A549 (cell line): ENCODE measurements around the gene OR4F6. TPM values are rescaled to one million over a fixed set of nuclear protein-coding genes. Genes with fewer than 3 reads are reported as not detected.
"Not testable (repeated sequence)": the region's sequence is repeated elsewhere in the genome, so short reads cannot be mapped to it uniquely, and the experiment has no call there.

ENCODE experiments used
- ATAC-seq, 2 experiments: fragments of 200-7000 bp in 1 of 2; fragments of >200 bp in 1 of 2; cut with Nextera tagmentation in 1 of 2; cut with Tn5 transposase in 1 of 2; 3 replicates each; pipeline versions ENCODE4 v1.8.0 to v1.9.1; 2018 to 2020; ENCODE audit warnings: mild to moderate bottlenecking in 1 of 2, moderate library complexity in 1 of 2
- CTCF ChIA-PET: fragments of 300-600 bp; sonication (Branson Sonifier 250); formaldehyde crosslinking; extraction: SDS; loops from one replicate; lab custom pipeline; 2021; ENCODE audit warnings: antibody characterized with exemption, inconsistent platforms; lab: Yijun Ruan, JAX
- POLR2A ChIA-PET: fragments of 350-600 bp; formaldehyde crosslinking; extraction: SDS; loops from one replicate; lab custom pipeline; 2021; ENCODE audit warnings: antibody characterized with exemption, inconsistent platforms; lab: Yijun Ruan, JAX
- DNase-seq, 2 experiments: peaks; one replicate each; pipeline versions ENCODE4 v3.0.0 to v3.0.0-alpha.2; 2011 to 2016; ENCODE audit warnings: low read depth in 1 of 2, low spot score in 1 of 2
- FAIRE-seq: peaks from 2 replicates; lab custom pipeline; 2011; peaks lifted over from hg19 to GRCh38; lab: Jason Lieb, UNC
- H3K27ac ChIP-seq, 2 experiments: fragments of >200 bp; sonication (Bioruptor Twin); formaldehyde crosslinking; 3 replicates each; pipeline ENCODE4 v1.5.1; 2016 to 2017
- H3K4me1 ChIP-seq: fragments of >200 bp; sonication (Bioruptor Twin); formaldehyde crosslinking; 3 replicates; pipeline ENCODE4 v1.6.1; 2016
- H3K4me2 ChIP-seq: fragments of >200 bp; sonication (Bioruptor Twin); formaldehyde crosslinking; 3 replicates; pipeline ENCODE4 v1.6.1; 2016
- H3K4me3 ChIP-seq: fragments of >200 bp; sonication (Bioruptor Twin); formaldehyde crosslinking; 3 replicates; pipeline ENCODE4 v1.5.1; 2016
- H3K9me3 ChIP-seq: fragments of >200 bp; sonication (Bioruptor Twin); formaldehyde crosslinking; 3 replicates; pipeline ENCODE4 v1.6.1; 2016
- BHLHE40 ChIP-seq: IDR thresholded peaks from 2 replicates; pipeline ENCODE4 v1.6.1; 2012; ENCODE audit warnings: low read depth, low read length, inconsistent platforms
- CHD2 ChIP-seq: fragments of 150-350 bp; IDR thresholded peaks from 2 replicates; pipeline ENCODE4 v1.6.1; 2014; ENCODE audit warnings: low read length; ENCODE audit not compliant: partially characterized antibody
- EHMT2 ChIP-seq: fragments of 200-600 bp; sonication (generic); IDR thresholded peaks from 2 replicates; pipeline ENCODE4 v1.6.1; 2016; ENCODE audit warnings: antibody characterized with exemption, low read depth, mild to moderate bottlenecking, moderate library complexity
- EP300 ChIP-seq, 2 experiments: fragments of >200 bp; sonication (Bioruptor Twin); formaldehyde crosslinking; IDR thresholded peaks; 2 replicates in 1 of 2; 3 replicates in 1 of 2; pipeline ENCODE4 v1.6.1; 2016 to 2017
- HOXB5 ChIP-seq: fragments of 250-450 bp; sonication (Bioruptor Pico); IDR thresholded peaks from 2 replicates; pipeline ENCODE4 v1.5.0; 2020; ENCODE audit warnings: mild to moderate bottlenecking, moderate library complexity
- KDM1A ChIP-seq: fragments of 200-600 bp; sonication (generic); IDR thresholded peaks from 2 replicates; pipeline ENCODE4 v1.6.1; 2016; ENCODE audit warnings: low read depth, mild to moderate bottlenecking
- KDM5A ChIP-seq: fragments of 200-600 bp; sonication (generic); IDR thresholded peaks from 2 replicates; pipeline ENCODE4 v1.6.1; 2016; ENCODE audit warnings: antibody characterized with exemption, mild to moderate bottlenecking
- MAFK ChIP-seq: fragments of 450-650 bp; IDR thresholded peaks from 2 replicates; pipeline ENCODE4 v1.6.1; 2014; ENCODE audit not compliant: partially characterized antibody
- NPAS2 ChIP-seq: fragments of 250-450 bp; sonication (Bioruptor Pico); IDR thresholded peaks from 2 replicates; pipeline ENCODE4 v1.8.0; 2022; ENCODE audit warnings: mild to moderate bottlenecking, moderate library complexity, borderline replicate concordance
- RARB ChIP-seq: fragments of 250-450 bp; sonication (Bioruptor Pico); IDR thresholded peaks from 2 replicates; pipeline ENCODE4 v1.8.0; 2021; ENCODE audit warnings: mild to moderate bottlenecking, moderate library complexity
- RNF2 ChIP-seq: fragments of 200-600 bp; sonication (generic); IDR thresholded peaks from 2 replicates; pipeline ENCODE4 v1.6.1; 2016; ENCODE audit warnings: low read depth, mild to moderate bottlenecking, antibody characterized with exemption, moderate library complexity, borderline replicate concordance
- ZFP36 ChIP-seq: fragments of 450-650 bp; IDR thresholded peaks from 2 replicates; pipeline ENCODE4 v1.6.1; 2014; ENCODE audit warnings: borderline replicate concordance; ENCODE audit not compliant: partially characterized antibody
- ZSCAN20 ChIP-seq: fragments of 250-450 bp; sonication (Bioruptor Pico); IDR thresholded peaks from 2 replicates; pipeline ENCODE4 v1.8.0; 2022; ENCODE audit warnings: mild to moderate bottlenecking, moderate library complexity
- WGBS: methylation state at CpG from one replicate; pipeline ENCODE4 v1.1.6; 2017; ENCODE audit errors: missing lambda C conversion rate; 5-methylcytosine and 5-hydroxymethylcytosine counted together
- polyA minus RNA-seq: library from RNA; depleted of rRNA, polyadenylated mRNA; stranded (reverse); fragments of >200 nt; gene quantifications from 2 replicates; pipeline ENCODE4 v1.2.3, GENCODE V29; 2011; rRNA and poly(A)+ RNA removed
- polyA plus RNA-seq, 4 experiments: library from polyadenylated mRNA; depleted of rRNA in 3 of 4; stranded (reverse); fragments of >200 nt; fragmentation: RNase III in 1 of 4; extraction: RNeasy Plus Mini Kit Qiagen cat#74134 plus additional on column Dnase treatment in 1 of 4; gene quantifications; 2 replicates in 3 of 4; 3 replicates in 1 of 4; pipeline ENCODE4 v1.2.3, GENCODE V29; 2011 to 2017
- TF ChIP-seq, protein P1 (sequence below): fragments of >200 bp; sonication (Bioruptor Twin); formaldehyde crosslinking; IDR thresholded peaks from 2 replicates; pipeline ENCODE4 v1.6.1; 2016
- TF ChIP-seq, protein P2 (sequence below): fragments of 150-350 bp; IDR thresholded peaks from 2 replicates; pipeline ENCODE4 v1.6.1; 2014; ENCODE audit warnings: low read depth, mild to moderate bottlenecking, low read length

Gene OR4F6, protein sequence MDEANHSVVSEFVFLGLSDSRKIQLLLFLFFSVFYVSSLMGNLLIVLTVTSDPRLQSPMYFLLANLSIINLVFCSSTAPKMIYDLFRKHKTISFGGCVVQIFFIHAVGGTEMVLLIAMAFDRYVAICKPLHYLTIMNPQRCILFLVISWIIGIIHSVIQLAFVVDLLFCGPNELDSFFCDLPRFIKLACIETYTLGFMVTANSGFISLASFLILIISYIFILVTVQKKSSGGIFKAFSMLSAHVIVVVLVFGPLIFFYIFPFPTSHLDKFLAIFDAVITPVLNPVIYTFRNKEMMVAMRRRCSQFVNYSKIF
- polyA plus RNA-seq (2011; rRNA removed) (not detected in 2 replicates), polyA plus RNA-seq (2017; fragmentation: RNase III; extraction: RNeasy Plus Mini Kit Qiagen cat#74134 plus additional on column Dnase treatment) (not detected in 3 replicates), polyA minus RNA-seq (not detected in 2 replicates)
- polyA plus RNA-seq (2012; cell fraction: cytosol; rRNA removed), result not detected in 2 replicates
- polyA plus RNA-seq (2012; cell fraction: nucleus; rRNA removed), result not detected in 2 replicates

DNA sequence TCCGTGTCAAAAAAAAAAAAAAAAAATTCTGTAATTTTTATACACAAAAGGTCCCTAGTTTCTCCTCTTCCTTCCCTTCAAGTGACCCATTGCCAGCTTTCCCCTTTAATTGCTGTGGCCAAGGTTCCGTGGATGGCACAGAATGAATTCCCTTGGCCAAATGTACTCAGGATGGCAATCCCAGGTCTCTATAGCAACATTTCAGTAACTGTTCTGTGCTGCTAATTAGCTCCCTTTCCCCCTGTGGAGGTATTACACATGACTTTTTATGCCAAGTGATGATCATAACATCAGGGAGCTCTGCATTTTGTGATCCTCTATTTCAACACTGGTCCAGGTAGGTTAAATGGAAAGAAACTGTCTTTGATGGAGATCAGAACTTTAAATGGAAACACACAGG lies at the start of gene OR4F6:
OR4F6 (plus strand) TSS at position 301 of the 400 bp plus-strand sequence. CDS start 2,211 bp downstream, outside the sequence.
- no peak within 1 kb of the TSS for H3K27ac ChIP-seq
- no peaks in the 10 kb centered on the region for H3K9me3 ChIP-seq
- ATAC-seq, result no peak
- DNase-seq, result no peak
- H3K4me2 ChIP-seq, result no peak within 1 kb of the TSS
- TF ChIP-seq HOXB5 (CRISPR knock-in tag) (no peak), ZSCAN20 (CRISPR knock-in tag) (no peak), CHD2 (no peak), KDM5A (no peak), RARB (no peak), NPAS2 (no peak), BHLHE40 (no peak)
- H3K4me1 ChIP-seq, result no peaks in the 10 kb centered on the region
- WGBS, result 54% methylated on average over 2 of the region's 2 CpGs
- ChIA-PET CTCF (interaction anchor here (1.3 kb wide), 1 partner anchor 32 kb away, joined by 3 read pairs; no protein-coding TSS in a partner anchor), POLR2A (no interaction called here)
- no peak within 1 kb of the TSS for H3K4me3 ChIP-seq
- FAIRE-seq, result no peak

DNA sequence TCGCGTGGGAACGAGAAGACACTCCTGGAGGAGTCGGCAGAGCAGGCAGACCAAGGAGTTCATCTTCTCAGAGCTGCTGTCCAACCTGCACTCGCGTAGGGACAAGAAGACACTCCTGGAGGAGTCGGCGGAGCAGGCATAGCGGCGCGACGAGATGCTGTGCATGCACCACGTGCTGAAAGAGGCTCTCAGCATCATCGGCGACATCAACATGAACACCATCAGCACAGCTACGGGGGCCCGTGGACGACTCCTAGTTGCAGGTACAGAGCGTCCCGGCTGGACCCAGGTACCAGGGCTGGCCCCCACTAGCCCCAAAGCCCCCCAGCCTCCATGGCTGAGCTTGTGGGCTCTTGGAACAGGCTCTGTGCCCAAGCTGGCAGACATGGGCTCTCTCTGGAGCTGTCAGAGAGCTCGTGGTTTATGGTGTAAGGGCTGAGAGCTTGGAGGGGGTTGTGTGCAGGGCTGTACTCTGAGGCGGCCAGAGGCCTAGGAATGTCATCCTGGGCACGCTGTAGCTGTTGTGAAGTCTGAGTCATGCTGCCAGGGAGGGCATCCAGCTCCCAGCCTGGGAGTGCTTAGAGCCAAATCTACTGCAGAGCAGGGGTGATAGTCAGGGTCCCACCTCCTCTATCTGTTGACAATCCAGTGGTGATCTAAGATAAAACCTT lies 38.5 kb upstream of the OR4F6 start:
- H3K4me1 ChIP-seq, POLR2A ChIA-PET, H3K9me3 ChIP-seq, H3K4me3 ChIP-seq, FAIRE-seq, H3K27ac ChIP-seq, DNase-seq, CTCF ChIA-PET, H3K4me2 ChIP-seq: not testable (repeated sequence)
- peak; percentile 70 to 78 for ATAC-seq
- WGBS, result 43% methylated on average over 23 of the region's 23 CpGs

DNA sequence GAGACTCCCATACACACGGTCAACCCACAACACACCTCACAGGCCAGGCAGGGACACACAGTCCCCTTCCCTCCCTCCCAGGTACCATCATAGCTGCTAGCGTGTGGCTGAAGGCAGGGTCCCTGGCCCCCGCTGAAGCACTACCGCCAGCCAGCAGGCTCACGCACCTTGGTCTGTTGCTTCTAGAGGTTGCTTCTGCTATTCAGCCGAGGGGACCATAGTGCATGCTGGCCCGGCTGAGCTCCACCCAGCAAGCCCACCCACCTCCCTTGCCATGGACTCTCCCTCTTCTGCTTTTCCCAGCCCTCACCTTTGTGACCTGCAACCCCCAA lies 38.0 kb upstream of the OR4F6 start:
- DNase-seq, H3K4me1 ChIP-seq, ATAC-seq, POLR2A ChIA-PET, FAIRE-seq, H3K27ac ChIP-seq, H3K4me3 ChIP-seq, CTCF ChIA-PET, H3K9me3 ChIP-seq, H3K4me2 ChIP-seq: not testable (repeated sequence)
- WGBS, result 70% methylated on average over 6 of the region's 7 CpGs

DNA sequence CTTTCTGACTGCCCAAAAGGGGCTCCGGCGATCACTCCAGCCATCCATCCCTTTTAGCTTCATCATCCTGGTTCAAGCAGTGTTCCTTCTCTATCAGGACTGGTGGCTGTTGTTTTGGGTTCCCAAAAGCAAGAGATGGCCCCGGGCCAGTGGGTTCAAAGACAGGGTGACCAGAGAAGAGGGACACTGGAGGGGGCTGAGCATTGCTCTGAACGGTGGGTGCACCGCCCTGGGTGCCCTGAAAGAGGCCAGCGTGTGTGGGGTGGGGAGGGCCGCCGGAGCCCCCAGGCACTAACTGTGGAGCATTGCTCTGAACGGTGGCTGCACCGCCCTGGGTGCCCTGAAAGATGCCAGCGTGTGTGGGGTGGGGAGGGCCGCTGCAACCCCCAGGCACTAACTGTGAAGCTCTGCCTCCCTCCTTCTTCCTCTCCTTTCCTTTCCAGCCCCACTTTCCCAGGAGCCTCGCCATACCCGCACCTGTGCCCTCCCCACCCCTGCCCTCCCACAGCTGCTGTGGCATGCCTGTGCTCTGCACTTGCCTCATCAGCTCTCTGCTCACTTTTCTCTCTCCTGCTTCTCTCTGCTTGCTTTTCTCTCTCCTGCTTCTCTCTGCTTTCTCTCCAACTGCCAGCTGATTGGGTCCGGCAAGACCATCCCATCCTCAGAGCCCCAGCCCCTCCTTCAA lies 37.4 kb upstream of the OR4F6 start:
- Histone ChIP-seq H3K4me1 (no peaks in the 10 kb centered on the region), H3K27ac (no peak overlapping the region), H3K4me3 (no peak overlapping the region), H3K4me2 (no peak overlapping the region), H3K9me3 (peaks cover 3% of the 10 kb centered on the region; the same call in 1 of the 3 replicates)
- ChIA-PET CTCF (no interaction called here), POLR2A (interaction anchor here (0.7 kb wide), 1 partner anchor 1968 kb away, joined by 3 read pairs; no protein-coding TSS in a partner anchor)
- TF ChIP-seq RNF2 (no peak), KDM1A (no peak), MAFK (no peak), EP300 (IDR thresholded peaks at IDR 0.05) (no peak), ZFP36 (no peak), CHD2 (no peak), EHMT2 (no peak)
- TF ChIP-seq, protein P1, sequence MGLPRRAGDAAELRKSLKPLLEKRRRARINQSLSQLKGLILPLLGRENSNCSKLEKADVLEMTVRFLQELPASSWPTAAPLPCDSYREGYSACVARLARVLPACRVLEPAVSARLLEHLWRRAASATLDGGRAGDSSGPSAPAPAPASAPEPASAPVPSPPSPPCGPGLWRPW, result no peak
- TF ChIP-seq, protein P2, sequence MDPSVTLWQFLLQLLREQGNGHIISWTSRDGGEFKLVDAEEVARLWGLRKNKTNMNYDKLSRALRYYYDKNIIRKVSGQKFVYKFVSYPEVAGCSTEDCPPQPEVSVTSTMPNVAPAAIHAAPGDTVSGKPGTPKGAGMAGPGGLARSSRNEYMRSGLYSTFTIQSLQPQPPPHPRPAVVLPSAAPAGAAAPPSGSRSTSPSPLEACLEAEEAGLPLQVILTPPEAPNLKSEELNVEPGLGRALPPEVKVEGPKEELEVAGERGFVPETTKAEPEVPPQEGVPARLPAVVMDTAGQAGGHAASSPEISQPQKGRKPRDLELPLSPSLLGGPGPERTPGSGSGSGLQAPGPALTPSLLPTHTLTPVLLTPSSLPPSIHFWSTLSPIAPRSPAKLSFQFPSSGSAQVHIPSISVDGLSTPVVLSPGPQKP, result no peak
- ATAC-seq, result peak in 1 of 2 experiments; percentile 25; a peak in 2 of 6 replicates
- no peak for DNase-seq
- FAIRE-seq, result no peak
- WGBS, result 38% methylated on average over 11 of the region's 15 CpGs

DNA sequence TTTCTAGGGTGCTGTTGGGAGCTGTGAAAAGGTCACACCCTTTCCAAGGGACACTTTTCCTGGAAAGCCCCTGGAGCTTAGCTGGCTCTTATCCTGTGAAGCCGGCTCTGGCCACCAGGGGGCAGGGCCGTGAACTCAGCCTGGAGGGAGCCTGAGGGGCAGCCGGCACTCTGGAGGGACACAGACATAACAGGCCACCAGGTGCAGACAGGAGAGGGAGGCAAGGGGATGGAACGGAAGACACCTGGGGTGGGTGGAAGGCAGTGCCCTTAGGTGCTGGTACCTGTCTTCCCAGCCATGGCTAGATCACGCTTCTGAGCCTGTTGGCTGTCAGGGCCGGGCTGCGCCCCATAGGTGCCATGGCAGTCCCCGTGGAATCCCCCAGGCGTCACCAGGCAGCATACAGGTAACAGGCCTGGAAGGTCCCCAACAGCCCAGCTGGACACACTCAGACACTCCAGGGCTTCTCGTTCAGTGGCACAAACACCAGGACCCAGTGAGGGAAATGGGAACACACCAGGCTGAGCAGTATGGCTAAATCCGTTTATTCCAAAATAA lies 36.1 kb upstream of the OR4F6 start:
- DNase-seq, H3K9me3 ChIP-seq, H3K27ac ChIP-seq, H3K4me2 ChIP-seq, POLR2A ChIA-PET, CTCF ChIA-PET, H3K4me1 ChIP-seq, H3K4me3 ChIP-seq, FAIRE-seq: not testable (repeated sequence)
- WGBS, result 56% methylated on average over 6 of the region's 11 CpGs
- ATAC-seq, result peak; percentile 53 to 73; a peak in 1 of 6 replicates
